Mesenchymal stem cell (in vitro differentiated cells and primary cell): ENCODE results near the gene RNF32.

Source experiments
- DNase-seq: peaks from one replicate; pipeline ENCODE4 v3.0.0-alpha.2; 2013
- H2AFZ ChIP-seq: one replicate; pipeline ENCODE4 v1.6.1; 2013; ENCODE audit warnings: low read depth, mild to moderate bottlenecking, control low read depth, inconsistent platforms, low read length, moderate library complexity
- H2AK5ac ChIP-seq: 2 replicates; pipeline ENCODE4 v1.6.1; 2013; ENCODE audit warnings: low read length, moderate library complexity, mild to moderate bottlenecking, inconsistent platforms; ENCODE audit not compliant: severe bottlenecking
- H2BK120ac ChIP-seq: one replicate; pipeline ENCODE4 v1.6.1; 2013; ENCODE audit warnings: low read depth, mild to moderate bottlenecking, inconsistent platforms, low read length, moderate library complexity
- H2BK12ac ChIP-seq, 2 experiments: one replicate each; pipeline ENCODE4 v1.6.1; 2013; ENCODE audit warnings: inconsistent platforms in 2 of 2, low read length in 2 of 2, mild to moderate bottlenecking in 2 of 2, moderate library complexity in 2 of 2, control low read depth in 1 of 2
- H2BK15ac ChIP-seq: one replicate; pipeline ENCODE4 v1.6.1; 2013; ENCODE audit warnings: mild to moderate bottlenecking, low read depth, inconsistent platforms; ENCODE audit not compliant: poor library complexity, severe bottlenecking
- H2BK5ac ChIP-seq: 2 replicates; pipeline ENCODE4 v1.6.1; 2013; ENCODE audit warnings: low read depth, mild to moderate bottlenecking, low read length, control low read depth, inconsistent platforms; ENCODE audit not compliant: poor library complexity, severe bottlenecking
- H3K14ac ChIP-seq, 2 experiments: one replicate each; pipeline ENCODE4 v1.6.1; 2013; ENCODE audit warnings: inconsistent platforms in 2 of 2, low read length in 2 of 2, control low read depth in 1 of 2, mild to moderate bottlenecking in 1 of 2, moderate library complexity in 1 of 2
- H3K18ac ChIP-seq, 2 experiments: one replicate each; pipeline ENCODE4 v1.6.1; 2013; ENCODE audit warnings: inconsistent platforms in 2 of 2, low read length in 2 of 2, control low read depth in 1 of 2, low read depth in 1 of 2, mild to moderate bottlenecking in 1 of 2
- H3K23ac ChIP-seq, 2 experiments: one replicate each; pipeline ENCODE4 v1.6.1; 2013; ENCODE audit warnings: inconsistent platforms in 2 of 2, low read length in 2 of 2, mild to moderate bottlenecking in 2 of 2, moderate library complexity in 2 of 2, control low read depth in 1 of 2
- H3K27ac ChIP-seq: 2 replicates; pipeline ENCODE4 v1.5.1; 2013; ENCODE audit warnings: mild to moderate bottlenecking, moderate library complexity, low read length, control low read depth, inconsistent platforms; ENCODE audit not compliant: poor library complexity, severe bottlenecking
- H3K27me3 ChIP-seq, 2 experiments: 2 replicates each; pipeline versions ENCODE4 v1.6.1 to v1.7.0; 2013; ENCODE audit warnings: low read length in 2 of 2, mild to moderate bottlenecking in 2 of 2, moderate library complexity in 2 of 2, control low read depth in 1 of 2, inconsistent platforms in 1 of 2; ENCODE audit not compliant: control insufficient read depth in 1 of 2, insufficient read depth in 1 of 2
- H3K36me3 ChIP-seq, 2 experiments: 2 replicates each; pipeline versions ENCODE4 v1.6.1 to v1.7.0; 2013; ENCODE audit warnings: low read length in 2 of 2, control low read depth in 1 of 2, inconsistent platforms in 1 of 2, low read depth in 1 of 2, mild to moderate bottlenecking in 1 of 2; ENCODE audit not compliant: insufficient read depth in 2 of 2, control insufficient read depth in 1 of 2
- H3K4ac ChIP-seq, 2 experiments: one replicate each; pipeline ENCODE4 v1.6.1; 2013; ENCODE audit warnings: inconsistent platforms in 2 of 2, low read length in 2 of 2, mild to moderate bottlenecking in 2 of 2, moderate library complexity in 2 of 2, control low read depth in 1 of 2, low read depth in 1 of 2
- H3K4me1 ChIP-seq: 2 replicates; pipeline ENCODE4 v1.6.1; 2013; ENCODE audit warnings: low read depth, low read length, control low read depth; ENCODE audit not compliant: control insufficient read depth, insufficient read depth
- H3K4me2 ChIP-seq: 2 replicates; pipeline ENCODE4 v1.6.1; 2013; ENCODE audit warnings: low read length, mild to moderate bottlenecking, inconsistent platforms; ENCODE audit not compliant: poor library complexity, severe bottlenecking
- H3K4me3 ChIP-seq, 2 experiments: 2 replicates each; pipeline versions ENCODE4 v1.5.1 to v1.7.0; 2013; ENCODE audit warnings: low read length in 2 of 2, mild to moderate bottlenecking in 2 of 2, control low read depth in 1 of 2, low read depth in 1 of 2; ENCODE audit not compliant: insufficient read depth in 1 of 2
- H3K79me1 ChIP-seq: replicated peaks from 2 replicates; pipeline ENCODE4 v1.6.1; 2013; ENCODE audit warnings: mild to moderate bottlenecking, control low read depth, low read length, inconsistent platforms; ENCODE audit not compliant: poor library complexity, severe bottlenecking
- H3K9ac ChIP-seq: 2 replicates; pipeline ENCODE4 v1.7.0; 2013; ENCODE audit warnings: mild to moderate bottlenecking, low read length, moderate library complexity
- H3K9me3 ChIP-seq: 2 replicates; pipeline ENCODE4 v1.7.0; 2013; ENCODE audit warnings: mild to moderate bottlenecking, low read length; ENCODE audit not compliant: control insufficient read depth
- H4K8ac ChIP-seq: one replicate; pipeline ENCODE4 v1.6.1; 2013; ENCODE audit warnings: inconsistent platforms, mild to moderate bottlenecking, low read length, moderate library complexity
- H4K91ac ChIP-seq: one replicate; pipeline ENCODE4 v1.6.1; 2013; ENCODE audit warnings: mild to moderate bottlenecking, low read length, inconsistent platforms
- WGBS: methylation state at CpG from one replicate; pipeline ENCODE4 v1.1.7; 2013; ENCODE audit warnings: mixed read lengths; 5-methylcytosine and 5-hydroxymethylcytosine counted together

RNF32 gene

GRCh38 chr7:156604311-156604710 is 36.3 kb upstream of the RNF32 start:
- Histone ChIP-seq H3K14ac (no peak overlapping the region), H3K27me3 (no peaks in the 10 kb centered on the region), H3K79me1 (no peaks in the 10 kb centered on the region), H2BK12ac (no peak overlapping the region), H3K4me3 (no peak overlapping the region), H2BK5ac (no peak overlapping the region), H2AFZ (no peak overlapping the region), H3K4me1 (no peaks in the 10 kb centered on the region), H2AK5ac (no peak overlapping the region), H3K9me3 (no peaks in the 10 kb centered on the region), H2BK15ac (no peak overlapping the region), H4K8ac (no peak overlapping the region), H3K23ac (no peak overlapping the region), H4K91ac (no peak overlapping the region), H3K27ac (no peak overlapping the region), H3K36me3 (peaks cover 0 to 3% of the 10 kb centered on the region in 2 experiments), H2BK120ac (no peak overlapping the region), H3K4me2 (no peak overlapping the region), H3K9ac (no peak overlapping the region), H3K4ac (no peak overlapping the region), H3K18ac (no peak overlapping the region)
- 71% methylated on average over 15 of the region's 15 CpGs for WGBS
- no peak for DNase-seq

- no peaks in the 10 kb centered on the region for H3K79me1 ChIP-seq
- no peak overlapping the region for H4K8ac ChIP-seq
- H3K27me3 ChIP-seq = no peaks in the 10 kb centered on the region
- H4K91ac ChIP-seq = no peak overlapping the region
- no peaks in the 10 kb centered on the region for H3K9me3 ChIP-seq
- H3K4me2 ChIP-seq = no peak overlapping the region
- no peak overlapping the region for H2BK120ac ChIP-seq
- H3K9ac ChIP-seq = no peak overlapping the region
- no peak overlapping the region for H2BK5ac ChIP-seq
- DNase-seq = no peak
- no peak overlapping the region for H3K4ac ChIP-seq
- H3K14ac ChIP-seq = peak overlapping the region in 1 of 2 experiments; percentile 22
- H2BK12ac ChIP-seq = no peak overlapping the region
- WGBS = 89% methylated on average over 21 of the region's 22 CpGs
- H3K18ac ChIP-seq = no peak overlapping the region
- no peaks in the 10 kb centered on the region for H3K4me1 ChIP-seq
- no peak overlapping the region for H2AK5ac ChIP-seq
- H3K23ac ChIP-seq = no peak overlapping the region
- peaks cover 0 to 3% of the 10 kb centered on the region in 2 experiments for H3K36me3 ChIP-seq
- H2AFZ ChIP-seq = no peak overlapping the region
- H3K4me3 ChIP-seq = no peak overlapping the region
- H3K27ac ChIP-seq = no peak overlapping the region
- H2BK15ac ChIP-seq = no peak overlapping the region
These were observed 35.5 kb upstream of the RNF32 start for GRCh38 chr7:156604836-156605695.

GRCh38 chr7:156606135-156606534 is 34.4 kb upstream of the RNF32 start:
- H3K4me3 ChIP-seq = no peak overlapping the region

GRCh38 chr7:156606691-156607331 is 33.8 kb upstream of the RNF32 start:
- Histone ChIP-seq H3K4ac (no peak overlapping the region), H3K79me1 (no peaks in the 10 kb centered on the region), H2BK120ac (no peak overlapping the region), H3K4me3 (peak overlapping the region in 1 of 2 experiments; percentile 68), H3K27me3 (peaks cover 0 to 6% of the 10 kb centered on the region in 2 experiments), H2BK5ac (no peak overlapping the region), H3K14ac (no peak overlapping the region), H3K4me2 (no peak overlapping the region), H3K4me1 (peaks cover 3% of the 10 kb centered on the region), H3K18ac (no peak overlapping the region), H3K23ac (no peak overlapping the region), H2AFZ (no peak overlapping the region), H4K91ac (no peak overlapping the region), H2BK12ac (no peak overlapping the region), H3K36me3 (peaks cover 0 to 3% of the 10 kb centered on the region in 2 experiments), H3K27ac (no peak overlapping the region), H3K9ac (no peak overlapping the region), H4K8ac (no peak overlapping the region), H3K9me3 (no peaks in the 10 kb centered on the region), H2BK15ac (no peak overlapping the region), H2AK5ac (no peak overlapping the region)
- WGBS = 79% methylated on average over 11 of the region's 14 CpGs
- no peak for DNase-seq

More at GRCh38 chr7:156606135-156606534, 34.4 kb upstream of the RNF32 start:
- H2AFZ ChIP-seq = no peak overlapping the region
- no peak overlapping the region for H2BK12ac ChIP-seq
- H3K9ac ChIP-seq = no peak overlapping the region
- H3K23ac ChIP-seq = no peak overlapping the region
- no peak overlapping the region for H3K18ac ChIP-seq
- H3K14ac ChIP-seq = no peak overlapping the region
- no peak overlapping the region for H3K4ac ChIP-seq
- H2BK15ac ChIP-seq = no peak overlapping the region
- H3K4me1 ChIP-seq = no peaks in the 10 kb centered on the region
- no peak overlapping the region for H4K8ac ChIP-seq
- H3K27ac ChIP-seq = no peak overlapping the region
- peaks cover 0 to 3% of the 10 kb centered on the region in 2 experiments for H3K36me3 ChIP-seq
- H2BK5ac ChIP-seq = no peak overlapping the region
- no peaks in the 10 kb centered on the region for H3K79me1 ChIP-seq
- H2AK5ac ChIP-seq = no peak overlapping the region
- no peak overlapping the region for H3K4me2 ChIP-seq
- WGBS = 92% methylated on average over 3 of the region's 5 CpGs
- H3K27me3 ChIP-seq = peaks cover 0 to 6% of the 10 kb centered on the region in 2 experiments
- no peaks in the 10 kb centered on the region for H3K9me3 ChIP-seq
- H4K91ac ChIP-seq = no peak overlapping the region
- no peak for DNase-seq
- H2BK120ac ChIP-seq = no peak overlapping the region
